Measurements from ENCODE around the gene RASA2. TPM values are rescaled to one million over a fixed set of nuclear protein-coding genes. Genes with fewer than 3 reads are reported as not detected.

RASA2 gene
- total and polyA plus RNA-seq, 2 of the 8 experiments (the other 6 are each of a cell fraction or from before 2014, with no cell fraction given): 3.5 to 15.9 TPM

DNA sequence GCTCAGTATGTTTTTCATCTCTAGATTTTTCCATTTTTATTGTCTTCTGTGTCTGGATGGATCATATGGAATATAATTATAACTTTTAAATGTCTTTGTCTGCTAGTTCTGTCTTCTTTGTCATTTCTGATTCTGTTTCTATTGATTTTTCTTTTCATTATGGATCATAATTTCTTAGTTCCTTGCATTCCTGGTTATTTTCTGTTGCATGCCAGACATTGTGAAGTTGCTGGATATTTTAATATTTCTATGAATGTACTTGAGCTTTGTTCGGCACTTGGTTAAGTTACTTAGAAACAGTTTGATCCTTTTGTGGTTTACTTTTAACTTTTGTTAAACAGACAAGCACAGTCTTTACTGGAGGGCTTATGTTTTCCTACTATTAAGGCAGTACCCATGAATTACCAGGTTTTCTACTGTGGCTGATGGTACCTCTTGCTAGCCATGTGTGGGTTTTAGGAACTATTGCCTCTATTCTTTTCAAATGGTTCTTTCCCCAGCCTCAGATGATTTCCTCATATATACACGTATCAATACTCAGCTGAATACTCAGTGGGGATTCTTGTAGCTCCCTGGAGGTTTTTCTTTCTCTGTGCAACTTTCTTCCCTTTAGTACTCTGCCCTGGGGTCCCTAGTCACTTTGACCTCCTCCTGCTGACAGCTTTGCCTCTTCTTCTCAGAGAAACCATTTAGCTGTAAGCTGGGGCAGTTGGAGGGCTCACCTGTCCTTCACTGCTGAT lies 64.3 kb downstream of the RASA2 start (continued):
- TF ChIP-seq EGR1 (IDR thresholded peaks at IDR 0.05; ENCODE audit: borderline replicate concordance, low read depth, low read length): no peak

Data from H1 (cell line).